ENCODE measurements around the gene VPS37B. TPM values are rescaled to one million over a fixed set of nuclear protein-coding genes. Genes with fewer than 3 reads are reported as not detected.
"Not testable (repeated sequence)": the region's sequence is repeated elsewhere in the genome, so short reads cannot be mapped to it uniquely, and the experiment has no call there.

VPS37B gene
- total RNA-seq, 1 donor from 2014 or later, result 13.8 TPM

GRCh38 chr12:122880155-122880667, 15.7 kb downstream of the VPS37B start:
- H3K27me3 Mint-ChIP-seq (ENCODE audit: unreplicated experiment), result peaks cover 8% of the 10 kb centered on the region
- H3K27ac Mint-ChIP-seq (ENCODE audit: unreplicated experiment), result peak overlapping the region; percentile 9
- no peaks in the 10 kb centered on the region for H3K9me3 Mint-ChIP-seq (ENCODE audit: unreplicated experiment)
- no peak overlapping the region for H3K4me3 Mint-ChIP-seq (ENCODE audit: unreplicated experiment)
- TF ChIP-seq CTCF (IDR thresholded peaks at IDR 0.05; ENCODE audit: unreplicated experiment), result no peak
- H3K4me1 Mint-ChIP-seq (ENCODE audit: unreplicated experiment), result peaks cover 9% of the 10 kb centered on the region
- no peak for DNase-seq (ENCODE audit: low spot score)
- peaks cover 9% of the 10 kb centered on the region for H3K36me3 Mint-ChIP-seq (ENCODE audit: low read depth, unreplicated experiment)

- Mint-ChIP-seq H3K4me1 (ENCODE audit: unreplicated experiment) (peaks cover 3% of the 10 kb centered on the region), H3K27me3 (ENCODE audit: unreplicated experiment) (peaks cover 8% of the 10 kb centered on the region), H3K4me3 (ENCODE audit: unreplicated experiment) (no peak overlapping the region), H3K36me3 (ENCODE audit: low read depth, unreplicated experiment) (peaks cover 9% of the 10 kb centered on the region), H3K27ac (ENCODE audit: unreplicated experiment) (no peak overlapping the region), H3K9me3 (ENCODE audit: unreplicated experiment) (no peaks in the 10 kb centered on the region)
- TF ChIP-seq CTCF (IDR thresholded peaks at IDR 0.05; ENCODE audit: unreplicated experiment), result no peak
- DNase-seq (ENCODE audit: low spot score), result no peak
Measured at GRCh38 chr12:122878780-122879612, 16.9 kb downstream of the VPS37B start.

- H3K9me3 Mint-ChIP-seq (ENCODE audit: unreplicated experiment), result no peaks in the 10 kb centered on the region
- no peak for DNase-seq (ENCODE audit: low spot score)
- H3K4me1 Mint-ChIP-seq (ENCODE audit: unreplicated experiment), result peaks cover 15% of the 10 kb centered on the region
- no peak for TF ChIP-seq CTCF (IDR thresholded peaks at IDR 0.05; ENCODE audit: unreplicated experiment)
- H3K36me3 Mint-ChIP-seq (ENCODE audit: low read depth, unreplicated experiment), result peaks cover 9% of the 10 kb centered on the region
- peaks cover 11% of the 10 kb centered on the region for H3K27me3 Mint-ChIP-seq (ENCODE audit: unreplicated experiment)
- H3K27ac Mint-ChIP-seq (ENCODE audit: unreplicated experiment), result no peak overlapping the region
- H3K4me3 Mint-ChIP-seq (ENCODE audit: unreplicated experiment), result no peak overlapping the region
Measured at GRCh38 chr12:122876731-122877130, 19.2 kb downstream of the VPS37B start.

- not testable (repeated sequence) for H3K4me3 Mint-ChIP-seq (ENCODE audit: unreplicated experiment); H3K36me3 Mint-ChIP-seq (ENCODE audit: low read depth, unreplicated experiment); H3K27ac Mint-ChIP-seq (ENCODE audit: unreplicated experiment); DNase-seq (ENCODE audit: low spot score); H3K9me3 Mint-ChIP-seq (ENCODE audit: unreplicated experiment)
- Mint-ChIP-seq H3K4me1 (ENCODE audit: unreplicated experiment) (peaks cover 19% of the 10 kb centered on the region), H3K27me3 (ENCODE audit: unreplicated experiment) (peaks cover 11% of the 10 kb centered on the region)
Measured at GRCh38 chr12:122876281-122876680, 19.6 kb downstream of the VPS37B start.

GRCh38 chr12:122875590-122876220, 20.2 kb downstream of the VPS37B start:
- Mint-ChIP-seq H3K27ac (ENCODE audit: unreplicated experiment) (no peak overlapping the region), H3K4me3 (ENCODE audit: unreplicated experiment) (no peak overlapping the region), H3K4me1 (ENCODE audit: unreplicated experiment) (peaks cover 25% of the 10 kb centered on the region), H3K9me3 (ENCODE audit: unreplicated experiment) (no peaks in the 10 kb centered on the region), H3K36me3 (ENCODE audit: low read depth, unreplicated experiment) (peaks cover 10% of the 10 kb centered on the region), H3K27me3 (ENCODE audit: unreplicated experiment) (peaks cover 11% of the 10 kb centered on the region)
- DNase-seq (ENCODE audit: low spot score), result no peak
- TF ChIP-seq CTCF (IDR thresholded peaks at IDR 0.05; ENCODE audit: unreplicated experiment), result no peak
